ENCODE data around the gene VSIG10.

VSIG10 gene

DNA sequence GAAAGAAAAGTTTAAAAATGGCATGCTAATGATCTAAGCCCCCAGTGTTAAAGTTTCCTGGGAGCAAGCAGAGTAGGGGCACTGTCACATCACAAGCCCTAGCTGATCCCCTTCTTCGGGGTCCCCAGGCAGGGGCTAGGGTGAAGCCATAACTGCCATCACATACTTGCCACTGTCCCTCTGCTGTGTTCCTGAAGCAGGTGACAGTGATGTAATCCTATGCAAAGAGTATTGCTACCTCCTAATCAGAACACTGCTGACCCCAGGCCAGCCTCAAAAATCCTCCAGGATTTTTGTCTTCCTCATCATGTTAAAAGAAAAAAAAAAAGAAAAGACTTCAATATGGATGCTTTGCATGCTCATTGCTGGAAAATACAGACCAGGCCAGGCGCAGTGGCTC is 88.5 kb downstream of the VSIG10 start:
- TF ChIP-seq EZH2phosphoT487 (IDR thresholded peaks at IDR 0.05; ENCODE audit: borderline replicate concordance, low read length), result no peak
- TF ChIP-seq, protein P1, sequence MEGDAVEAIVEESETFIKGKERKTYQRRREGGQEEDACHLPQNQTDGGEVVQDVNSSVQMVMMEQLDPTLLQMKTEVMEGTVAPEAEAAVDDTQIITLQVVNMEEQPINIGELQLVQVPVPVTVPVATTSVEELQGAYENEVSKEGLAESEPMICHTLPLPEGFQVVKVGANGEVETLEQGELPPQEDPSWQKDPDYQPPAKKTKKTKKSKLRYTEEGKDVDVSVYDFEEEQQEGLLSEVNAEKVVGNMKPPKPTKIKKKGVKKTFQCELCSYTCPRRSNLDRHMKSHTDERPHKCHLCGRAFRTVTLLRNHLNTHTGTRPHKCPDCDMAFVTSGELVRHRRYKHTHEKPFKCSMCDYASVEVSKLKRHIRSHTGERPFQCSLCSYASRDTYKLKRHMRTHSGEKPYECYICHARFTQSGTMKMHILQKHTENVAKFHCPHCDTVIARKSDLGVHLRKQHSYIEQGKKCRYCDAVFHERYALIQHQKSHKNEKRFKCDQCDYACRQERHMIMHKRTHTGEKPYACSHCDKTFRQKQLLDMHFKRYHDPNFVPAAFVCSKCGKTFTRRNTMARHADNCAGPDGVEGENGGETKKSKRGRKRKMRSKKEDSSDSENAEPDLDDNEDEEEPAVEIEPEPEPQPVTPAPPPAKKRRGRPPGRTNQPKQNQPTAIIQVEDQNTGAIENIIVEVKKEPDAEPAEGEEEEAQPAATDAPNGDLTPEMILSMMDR (IDR thresholded peaks at IDR 0.05; ENCODE audit: low read depth, low read length, poor library complexity, severe bottlenecking), result no peak
- no peak overlapping the region for H3K27ac ChIP-seq (ENCODE audit: low read depth, low read length)
- peaks cover 37% of the 10 kb centered on the region for H3K36me3 ChIP-seq (ENCODE audit: control insufficient read depth, low read length)
- no peak overlapping the region for H3K4me3 ChIP-seq (ENCODE audit: low read length)
- peaks cover 8% of the 10 kb centered on the region; the same call in 1 of the 2 replicates for H4K20me1 ChIP-seq (ENCODE audit: control insufficient read depth, insufficient read depth, low read depth, low read length)
- no peak overlapping the region for H3K4me2 ChIP-seq (ENCODE audit: low read length)
- no peaks in the 10 kb centered on the region for H3K9me3 ChIP-seq (ENCODE audit: control insufficient read depth, insufficient read depth, low read length)
- H3K27me3 ChIP-seq (ENCODE audit: control insufficient read depth, low read length), result peaks cover 6% of the 10 kb centered on the region
- no peaks in the 10 kb centered on the region for H3K9me2 ChIP-seq (replicated peaks; ENCODE audit: control insufficient read depth, low read length)
- no peaks in the 10 kb centered on the region for H3F3A ChIP-seq (ENCODE audit: control insufficient read depth, insufficient read depth)
- peaks cover 24% of the 10 kb centered on the region for H3K4me1 ChIP-seq (ENCODE audit: control insufficient read depth, low read length)
- H3K79me2 ChIP-seq (ENCODE audit: control insufficient read depth, low read length), result peaks cover 35% of the 10 kb centered on the region

Measured in DOHH2 (cell line).